ENCODE results near the gene MTG2.

MTG2 gene

GRCh38 chr20:62208795-62209755, 26.2 kb downstream of the MTG2 start:
- no peak for TF ChIP-seq CTCF (conservative IDR thresholded peaks at IDR 0.05; ENCODE audit: control insufficient read depth, insufficient read depth, low read depth, low read length)
- DNase-seq (ENCODE audit: low read depth): peak; percentile 5
- no peak overlapping the region for H3K4me3 ChIP-seq (ENCODE audit: control insufficient read depth, low read depth, low read length)

- no peak for TF ChIP-seq CTCF (conservative IDR thresholded peaks at IDR 0.05; ENCODE audit: control insufficient read depth, insufficient read depth, low read depth, low read length)
- no peak for DNase-seq (ENCODE audit: low read depth)
- H3K4me3 ChIP-seq (ENCODE audit: control insufficient read depth, low read depth, low read length): no peak overlapping the region
Measured at GRCh38 chr20:62209850-62210495, 27.1 kb downstream of the MTG2 start.

- TF ChIP-seq CTCF (conservative IDR thresholded peaks at IDR 0.05; ENCODE audit: control insufficient read depth, insufficient read depth, low read depth, low read length): no peak
- no peak for DNase-seq (ENCODE audit: low read depth)
- no peak overlapping the region for H3K4me3 ChIP-seq (ENCODE audit: control insufficient read depth, low read depth, low read length)
Measured at GRCh38 chr20:62210496-62210855, 27.6 kb downstream of the MTG2 start.

GRCh38 chr20:62211216-62211615, 28.4 kb downstream of the MTG2 start:
- no peak for TF ChIP-seq CTCF (conservative IDR thresholded peaks at IDR 0.05; ENCODE audit: control insufficient read depth, insufficient read depth, low read depth, low read length)
- H3K4me3 ChIP-seq (ENCODE audit: control insufficient read depth, low read depth, low read length): no peak overlapping the region
- DNase-seq (ENCODE audit: low read depth): no peak

- DNase-seq (ENCODE audit: low read depth): no peak
- H3K4me3 ChIP-seq (ENCODE audit: control insufficient read depth, low read depth, low read length): no peak overlapping the region
- no peak for TF ChIP-seq CTCF (conservative IDR thresholded peaks at IDR 0.05; ENCODE audit: control insufficient read depth, insufficient read depth, low read depth, low read length)
Measured at GRCh38 chr20:62211769-62212288, 29.0 kb downstream of the MTG2 start.

GRCh38 chr20:62212299-62212698, 29.5 kb downstream of the MTG2 start:
- TF ChIP-seq CTCF (conservative IDR thresholded peaks at IDR 0.05; ENCODE audit: control insufficient read depth, insufficient read depth, low read depth, low read length): no peak
- no peak overlapping the region for H3K4me3 ChIP-seq (ENCODE audit: control insufficient read depth, low read depth, low read length)
- no peak for DNase-seq (ENCODE audit: low read depth)

Data from fibroblast of mammary gland (primary cell).